GM23248 (cell line): Measurements from ENCODE around the gene CWF19L2. TPM values are rescaled to one million over a fixed set of nuclear protein-coding genes. Genes with fewer than 3 reads are reported as not detected.
"Not testable (repeated sequence)": the region's sequence is repeated elsewhere in the genome, so short reads cannot be mapped to it uniquely, and the experiment has no call there.

ENCODE experiments used
- DNase-seq: peaks from one replicate; pipeline ENCODE4 v3.0.0-alpha.2; 2015
- H2AFZ ChIP-seq: fragments of 200-600 bp; sonication (generic); 2 replicates; pipeline ENCODE4 v1.6.1; 2016; ENCODE audit warnings: antibody characterized with exemption
- H3F3A ChIP-seq: fragments of 200-600 bp; sonication (generic); 2 replicates; pipeline ENCODE4 v1.6.1; 2016; ENCODE audit warnings: mild to moderate bottlenecking, antibody characterized with exemption, mixed run types; ENCODE audit not compliant: insufficient read depth
- H3K27ac ChIP-seq: fragments of 200-600 bp; sonication (generic); 2 replicates; pipeline ENCODE4 v1.5.1; 2016; ENCODE audit warnings: mild to moderate bottlenecking
- H3K27me3 ChIP-seq: fragments of 200-600 bp; sonication (generic); replicated peaks from 2 replicates; pipeline ENCODE4 v1.6.1; 2016; ENCODE audit warnings: mild to moderate bottlenecking; ENCODE audit not compliant: insufficient read depth
- H3K36me3 ChIP-seq: fragments of 200-600 bp; sonication (generic); 2 replicates; pipeline ENCODE4 v1.6.1; 2016; ENCODE audit warnings: low read depth, mild to moderate bottlenecking
- H3K4me1 ChIP-seq: fragments of 200-600 bp; sonication (generic); 2 replicates; pipeline ENCODE4 v1.6.1; 2016; ENCODE audit warnings: mild to moderate bottlenecking; ENCODE audit not compliant: insufficient read depth
- H3K4me2 ChIP-seq: fragments of 200-600 bp; sonication (generic); one replicate; pipeline ENCODE4 v1.6.1; 2016; ENCODE audit warnings: mild to moderate bottlenecking; ENCODE audit not compliant: unreplicated experiment
- H3K4me3 ChIP-seq: fragments of 200-600 bp; sonication (generic); 2 replicates; pipeline ENCODE4 v1.5.1; 2016; ENCODE audit warnings: mild to moderate bottlenecking
- H3K79me2 ChIP-seq: fragments of 200-600 bp; sonication (generic); 2 replicates; pipeline ENCODE4 v1.6.1; 2016; ENCODE audit warnings: mild to moderate bottlenecking; ENCODE audit not compliant: insufficient read depth
- H3K9ac ChIP-seq: fragments of 200-600 bp; sonication (generic); 2 replicates; pipeline ENCODE4 v1.6.1; 2016; ENCODE audit warnings: mild to moderate bottlenecking
- H3K9me2 ChIP-seq: fragments of 200-600 bp; sonication (generic); 2 replicates; pipeline ENCODE4 v1.6.1; 2016; ENCODE audit warnings: mixed run types, mild to moderate bottlenecking, moderate library complexity; ENCODE audit not compliant: insufficient read depth
- H3K9me3 ChIP-seq: fragments of 200-600 bp; sonication (generic); one replicate; pipeline ENCODE4 v1.6.1; 2017; ENCODE audit warnings: low read depth
- H4K20me1 ChIP-seq: fragments of 200-600 bp; sonication (generic); 2 replicates; pipeline ENCODE4 v1.6.0; 2016; ENCODE audit not compliant: insufficient read depth
- EZH2 ChIP-seq: fragments of 200-600 bp; sonication (generic); IDR thresholded peaks from 2 replicates; pipeline ENCODE4 v1.6.1; 2018; ENCODE audit warnings: antibody characterized with exemption, mild to moderate bottlenecking; ENCODE audit not compliant: insufficient read depth, poor library complexity, severe bottlenecking
- EZH2phosphoT487 ChIP-seq: fragments of 200-600 bp; sonication (generic); IDR thresholded peaks from 2 replicates; pipeline ENCODE4 v1.6.1; 2018; ENCODE audit warnings: antibody characterized with exemption, moderate library complexity, mild to moderate bottlenecking, low read depth; ENCODE audit not compliant: insufficient read depth
- WGBS, 2 experiments: methylation state at CpG; one replicate each; pipeline ENCODE4 v1.1.6; 2015 to 2017; ENCODE audit warnings: low lambda C conversion rate in 2 of 2, low coverage in 1 of 2; ENCODE audit errors: missing lambda C conversion rate in 2 of 2; 5-methylcytosine and 5-hydroxymethylcytosine counted together
- in situ Hi-C: fragments of 300-500 bp; cut with MboI; formaldehyde crosslinking; loops from 2 replicates; pipeline ENCODE4 v1.15.0; 2020
- polyA plus RNA-seq: library from polyadenylated mRNA; unstranded; fragments of >200 nt; fragmentation: Nextera tagmentation; extraction: Ambion mirVana; gene quantifications from 2 replicates; pipeline ENCODE4 v1.2.1, GENCODE V29; 2016
- total RNA-seq: library from RNA; depleted of rRNA; stranded (reverse); fragments of >200 nt; shearing (Covaris generic); gene quantifications from 2 replicates; pipeline ENCODE4 v1.2.3, GENCODE V29; 2014

The CWF19L2 gene
- total and polyA plus RNA-seq, 2 experiments from 2014 or later: 3.4 to 6.9 TPM

- H4K20me1 ChIP-seq: no peaks in the 10 kb centered on the region
- H3K36me3 ChIP-seq: peaks cover 5% of the 10 kb centered on the region
- no peak for DNase-seq
- no peak overlapping the region for H3K9ac ChIP-seq
- no peaks in the 10 kb centered on the region for H3K4me1 ChIP-seq
- no peaks in the 10 kb centered on the region for H3F3A ChIP-seq
- no peaks in the 10 kb centered on the region for H3K27me3 ChIP-seq
- H3K4me2 ChIP-seq: no peak overlapping the region
- WGBS, 2 experiments: 90 to 94% methylated on average over 4 of the region's 4 CpGs
- H3K79me2 ChIP-seq: no peaks in the 10 kb centered on the region
- TF ChIP-seq EZH2phosphoT487 (no peak), EZH2 (no peak)
- no peak overlapping the region for H3K27ac ChIP-seq
- no peak overlapping the region for H3K4me3 ChIP-seq
- no peaks in the 10 kb centered on the region for H3K9me3 ChIP-seq
- no peak overlapping the region for H2AFZ ChIP-seq
- in situ Hi-C loops: no loop called here
- H3K9me2 ChIP-seq: no peaks in the 10 kb centered on the region
These were observed 60.3 kb downstream of the CWF19L2 start for GRCh38 chr11:107397357-107397756.

DNA sequence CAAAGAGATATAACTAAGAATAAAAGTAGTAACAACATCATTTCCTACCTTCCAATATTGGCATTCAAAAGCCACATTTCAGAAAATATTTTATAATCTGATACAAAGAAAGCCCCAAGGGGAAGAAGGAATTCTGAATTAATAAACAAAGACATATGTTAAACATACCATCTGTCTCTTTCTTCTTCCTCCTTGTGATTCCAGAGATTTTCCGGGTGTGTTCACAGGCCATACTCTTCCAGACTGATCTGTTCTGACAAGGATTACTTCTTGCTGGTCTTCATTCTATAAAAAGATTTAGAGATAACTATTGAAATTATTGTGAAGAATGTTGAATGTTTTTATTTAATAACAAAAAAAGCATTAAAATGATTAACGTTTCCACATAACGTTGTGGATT is 65.0 kb downstream of the CWF19L2 start:
- Histone ChIP-seq H3K27me3 (no peaks in the 10 kb centered on the region), H3K9me2 (no peaks in the 10 kb centered on the region), H3K4me1 (no peaks in the 10 kb centered on the region), H3K9ac (no peak overlapping the region), H3K4me2 (no peak overlapping the region), H3K4me3 (no peak overlapping the region), H4K20me1 (no peaks in the 10 kb centered on the region), H3F3A (no peaks in the 10 kb centered on the region), H3K9me3 (no peaks in the 10 kb centered on the region), H2AFZ (no peak overlapping the region), H3K27ac (no peak overlapping the region), H3K36me3 (peaks cover 9% of the 10 kb centered on the region), H3K79me2 (no peaks in the 10 kb centered on the region)
- WGBS, 2 experiments: 32 to 35% methylated on average over 3 of the region's 3 CpGs
- DNase-seq: no peak
- TF ChIP-seq EZH2phosphoT487 (no peak), EZH2 (no peak)
- in situ Hi-C loops: no loop called here

GRCh38 chr11:107390701-107391100 is 66.9 kb downstream of the CWF19L2 start:
- in situ Hi-C loops, H3K36me3 ChIP-seq, H3F3A ChIP-seq, H3K4me1 ChIP-seq, H4K20me1 ChIP-seq, H3K9me3 ChIP-seq, DNase-seq, H3K4me3 ChIP-seq, H3K27ac ChIP-seq, H3K9me2 ChIP-seq, H3K27me3 ChIP-seq, H3K79me2 ChIP-seq, H3K9ac ChIP-seq, H2AFZ ChIP-seq, H3K4me2 ChIP-seq: not testable (repeated sequence)
- 88 to 96% methylated on average over 4 of the region's 4 CpGs for WGBS, 2 experiments

DNA sequence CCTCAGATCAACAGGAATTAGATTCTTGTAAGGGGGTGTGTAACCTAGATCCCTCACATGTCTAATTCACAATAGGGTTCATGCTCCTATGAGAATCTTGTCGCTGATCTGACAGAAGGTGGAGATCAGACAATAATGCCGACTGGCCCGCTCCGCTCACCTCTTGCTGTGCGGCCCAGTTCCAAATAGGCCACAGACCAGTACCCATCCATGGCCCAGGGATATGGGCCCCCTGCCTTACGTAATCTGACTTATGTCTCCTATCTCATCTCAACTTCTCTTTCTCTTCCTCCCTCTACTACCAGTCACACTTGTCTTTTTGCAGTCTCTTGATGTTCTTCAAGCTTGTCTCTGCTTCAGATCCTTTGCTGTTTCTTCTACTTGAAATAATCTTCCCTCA is 70.0 kb downstream of the CWF19L2 start:
- no peak overlapping the region for H2AFZ ChIP-seq
- no peak for DNase-seq
- H3K79me2 ChIP-seq: no peaks in the 10 kb centered on the region
- H3K27ac ChIP-seq: no peak overlapping the region
- H3K27me3 ChIP-seq: no peaks in the 10 kb centered on the region
- H3K36me3 ChIP-seq: peaks cover 7% of the 10 kb centered on the region
- no peak overlapping the region for H3K9ac ChIP-seq
- H3K4me2 ChIP-seq: no peak overlapping the region
- no peaks in the 10 kb centered on the region for H4K20me1 ChIP-seq
- no peak overlapping the region for H3K4me3 ChIP-seq
- H3K9me2 ChIP-seq: no peaks in the 10 kb centered on the region
- TF ChIP-seq EZH2phosphoT487 (no peak), EZH2 (no peak)
- H3K4me1 ChIP-seq: peaks cover 7% of the 10 kb centered on the region; the same call in 1 of the 2 replicates
- no peaks in the 10 kb centered on the region for H3K9me3 ChIP-seq
- WGBS, 2 experiments: 96 to 97% methylated on average over 6 of the region's 6 CpGs
- in situ Hi-C loops: no loop called here
- no peaks in the 10 kb centered on the region for H3F3A ChIP-seq

DNA sequence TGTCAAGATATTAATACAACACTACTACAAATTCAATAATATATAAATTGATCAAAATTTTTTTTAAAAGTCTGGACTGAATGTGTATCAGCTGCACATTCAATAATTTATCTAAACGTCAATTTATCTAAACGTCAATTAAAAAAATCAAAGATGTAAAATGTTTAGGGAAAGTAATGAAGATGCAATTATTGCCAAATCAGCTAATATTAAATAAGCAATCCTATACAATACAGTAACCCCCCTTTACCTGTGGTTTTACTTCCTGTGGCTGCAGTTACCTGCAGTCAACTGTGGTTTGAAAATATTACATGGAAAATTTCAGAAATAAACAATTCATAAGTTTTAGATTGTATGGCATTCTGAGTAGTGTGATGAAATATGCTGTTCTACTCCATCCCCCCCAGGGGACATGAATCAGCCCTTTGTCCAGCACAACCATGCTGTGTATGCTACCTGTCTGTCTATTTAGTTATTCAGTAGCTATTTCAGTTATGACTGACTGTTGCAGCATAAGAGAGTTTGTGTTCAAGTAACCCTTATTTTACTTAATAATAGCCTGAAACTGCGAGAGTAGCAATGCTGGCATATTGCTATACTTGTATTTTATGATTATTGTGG is 72.2 kb downstream of the CWF19L2 start:
- no peak overlapping the region for H2AFZ ChIP-seq
- peak overlapping the region; percentile 5 for H3K4me2 ChIP-seq
- DNase-seq: peak; percentile 56
- H3K27ac ChIP-seq: no peak overlapping the region
- no peak for TF ChIP-seq EZH2phosphoT487
- no peak for TF ChIP-seq EZH2
- no peaks in the 10 kb centered on the region for H3F3A ChIP-seq
- no peaks in the 10 kb centered on the region for H3K36me3 ChIP-seq
- H3K9me3 ChIP-seq: no peaks in the 10 kb centered on the region
- no peaks in the 10 kb centered on the region for H3K9me2 ChIP-seq
- no peaks in the 10 kb centered on the region for H4K20me1 ChIP-seq
- WGBS, 2 experiments: 96% methylated on average over 3 of the region's 3 CpGs
- no peaks in the 10 kb centered on the region for H3K79me2 ChIP-seq
- no peak overlapping the region for H3K9ac ChIP-seq
- no peaks in the 10 kb centered on the region for H3K27me3 ChIP-seq
- no peak overlapping the region for H3K4me3 ChIP-seq
- in situ Hi-C loops: no loop called here
- peaks cover 7% of the 10 kb centered on the region; the same call in 1 of the 2 replicates for H3K4me1 ChIP-seq
